Activated CD4-positive, alpha-beta T cell treated with anti-CD3 and anti-CD28 coated beads, Interleukin-2, amount 50 U/mL, for 24 hours (primary cell): ENCODE measurements around the gene TPSG1.

Source experiments
- DNase-seq, 2 donors: peaks; one replicate each; pipeline ENCODE4 v3.0.0-alpha.2; 2020; ENCODE audit warnings: low read depth in 1 of 2, low spot score in 1 of 2

Gene TPSG1

GRCh38 chr16:1180549-1181403, 44.3 kb downstream of the TPSG1 start:
- DNase-seq = no peak

GRCh38 chr16:1178295-1178910, 46.7 kb downstream of the TPSG1 start:
- no peak for DNase-seq

- no peak for DNase-seq
Observed at GRCh38 chr16:1177750-1178149, 47.3 kb downstream of the TPSG1 start.

- no peak for DNase-seq
Observed at GRCh38 chr16:1177053-1177452, 48.0 kb downstream of the TPSG1 start.

GRCh38 chr16:1176280-1176897, 48.7 kb downstream of the TPSG1 start:
- no peak for DNase-seq

GRCh38 chr16:1175566-1176279, 49.3 kb downstream of the TPSG1 start:
- no peak for DNase-seq

- no peak for DNase-seq
Observed at GRCh38 chr16:1174477-1175357, 50.4 kb downstream of the TPSG1 start.

GRCh38 chr16:1173788-1174451, 51.1 kb downstream of the TPSG1 start:
- DNase-seq = no peak

GRCh38 chr16:1172651-1173050, 52.4 kb downstream of the TPSG1 start:
- DNase-seq = no peak

GRCh38 chr16:1171854-1172428, 53.1 kb downstream of the TPSG1 start:
- no peak for DNase-seq
